Stimulated activated CD4-positive, alpha-beta T cell treated with anti-CD3 and anti-CD28 coated beads, Interleukin-4, amount 100 ng/mL, for 4 hours (primary cell): ENCODE data around the gene RETREG3.
"Not testable (repeated sequence)": the region's sequence is repeated elsewhere in the genome, so short reads cannot be mapped to it uniquely, and the experiment has no call there.

Source experiments
- DNase-seq, 2 experiments: peaks; one replicate each; pipeline ENCODE4 v3.0.0-alpha.2; 2020

The RETREG3 gene

DNA sequence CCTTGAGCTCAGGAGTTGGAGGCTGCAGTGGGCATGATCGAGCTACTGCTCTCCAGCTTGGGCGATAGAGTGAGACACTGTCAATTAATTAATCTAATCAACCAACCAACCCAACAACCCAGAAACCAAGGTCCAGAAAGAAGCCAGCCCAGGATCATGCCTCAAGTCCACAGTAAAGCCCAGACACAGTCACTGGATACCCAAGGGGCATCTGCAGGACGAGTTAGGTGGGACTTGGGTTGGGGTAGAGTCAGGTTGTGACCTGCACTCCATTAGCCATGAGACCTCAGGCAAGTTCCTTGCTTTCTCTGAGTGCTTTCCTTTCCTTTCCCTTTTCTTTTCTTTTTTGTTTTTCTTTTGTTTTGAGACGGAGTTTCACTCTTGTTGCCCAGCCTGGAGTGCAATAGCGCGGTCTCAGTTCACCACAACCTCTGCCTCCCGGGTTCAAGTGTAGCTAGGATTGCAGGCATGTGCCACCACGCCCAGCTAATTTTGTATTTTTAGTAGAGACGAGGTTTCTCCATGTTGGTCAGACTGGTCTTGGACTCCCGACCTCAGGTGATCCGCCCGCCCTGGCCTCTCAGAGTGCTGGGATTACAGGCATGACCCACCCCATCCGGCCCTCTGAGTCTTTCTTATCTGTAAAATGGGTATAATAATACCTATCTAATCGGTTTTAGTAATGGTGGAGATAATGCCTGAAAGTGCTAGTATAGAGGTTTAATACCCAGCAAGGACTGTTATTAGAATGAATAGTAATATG, 60.0 kb downstream of the RETREG3 start:
- DNase-seq: no peak

DNA sequence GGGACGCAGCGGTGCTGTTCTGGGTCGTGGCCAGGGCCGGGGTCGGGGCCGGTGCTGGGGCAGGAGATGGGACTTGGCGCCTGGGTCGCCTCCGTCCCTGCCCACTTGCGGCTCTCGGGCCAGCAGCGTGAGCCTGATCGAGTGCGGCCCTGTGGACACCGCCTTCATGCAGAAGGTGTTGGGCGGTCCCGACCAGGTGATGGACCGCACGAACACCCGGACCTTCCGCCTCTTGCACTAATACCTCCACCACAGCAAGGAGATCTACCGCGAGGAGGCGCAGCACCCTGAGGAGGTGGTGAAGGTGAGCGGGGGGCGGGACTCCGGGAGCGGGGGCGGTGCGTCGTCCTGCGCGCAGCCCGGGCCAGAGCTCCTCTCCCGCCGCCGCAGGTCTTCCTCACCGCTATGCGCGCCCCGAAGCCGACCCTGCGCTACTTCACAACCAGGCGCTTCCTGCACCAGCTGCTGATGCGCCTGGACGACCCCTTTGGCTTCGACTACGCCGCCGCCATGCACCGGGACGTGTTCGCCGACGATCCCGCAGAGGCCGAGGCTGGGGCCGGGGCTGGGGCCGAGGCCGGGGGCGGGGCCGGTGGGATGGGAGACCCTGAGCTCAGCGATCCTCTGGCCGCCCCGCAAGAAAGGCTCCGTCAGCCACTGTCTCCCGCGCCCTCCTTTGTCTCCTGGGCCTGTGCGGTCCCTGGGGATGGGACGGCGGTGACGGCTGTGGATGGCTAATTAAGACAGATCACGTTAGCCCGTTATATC, 60.9 kb downstream of the RETREG3 start:
- peak; percentile 74 to 80 for DNase-seq

DNA sequence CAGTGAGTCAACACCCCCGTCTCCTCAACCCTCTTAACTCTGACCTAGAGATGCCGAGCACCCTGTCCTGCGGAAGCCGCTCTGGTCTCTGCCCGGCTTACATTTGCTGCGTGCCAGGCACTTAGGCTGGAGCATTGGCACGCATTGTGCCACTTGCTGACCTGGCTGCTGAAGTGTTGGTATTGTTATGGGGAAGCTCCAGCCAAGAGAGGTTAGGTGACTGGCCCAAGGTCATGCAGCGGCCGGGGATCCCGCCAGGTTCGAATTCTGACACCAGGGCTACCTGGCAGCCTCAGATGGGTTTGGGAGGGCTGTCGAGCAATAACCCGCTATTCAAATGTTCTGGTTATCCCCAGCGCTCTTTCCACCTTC, 61.5 kb downstream of the RETREG3 start:
- no peak for DNase-seq

DNA sequence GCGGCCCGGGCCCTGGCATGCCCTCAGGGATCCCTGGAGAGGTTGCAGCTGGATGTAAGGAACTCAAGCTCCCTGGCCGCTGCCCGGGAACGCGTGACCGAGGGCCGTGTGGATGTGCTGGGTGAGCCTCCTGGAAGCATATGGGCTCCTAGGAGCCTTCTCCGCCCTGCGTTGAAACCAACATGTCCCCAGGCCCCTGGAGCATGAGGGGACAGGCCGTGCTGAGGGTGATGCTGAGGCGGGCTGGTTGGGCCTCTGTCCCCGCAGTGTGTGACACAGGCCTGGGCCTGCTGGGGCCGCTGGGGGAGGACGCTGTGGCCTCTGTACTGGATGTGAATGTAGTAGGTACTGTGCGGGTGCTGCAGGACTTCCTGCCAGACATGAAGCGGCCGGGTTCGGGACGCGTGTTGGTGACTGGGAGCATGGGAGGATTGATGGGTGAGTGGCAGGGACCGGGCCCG, 62.1 kb downstream of the RETREG3 start:
- no peak for DNase-seq

DNA sequence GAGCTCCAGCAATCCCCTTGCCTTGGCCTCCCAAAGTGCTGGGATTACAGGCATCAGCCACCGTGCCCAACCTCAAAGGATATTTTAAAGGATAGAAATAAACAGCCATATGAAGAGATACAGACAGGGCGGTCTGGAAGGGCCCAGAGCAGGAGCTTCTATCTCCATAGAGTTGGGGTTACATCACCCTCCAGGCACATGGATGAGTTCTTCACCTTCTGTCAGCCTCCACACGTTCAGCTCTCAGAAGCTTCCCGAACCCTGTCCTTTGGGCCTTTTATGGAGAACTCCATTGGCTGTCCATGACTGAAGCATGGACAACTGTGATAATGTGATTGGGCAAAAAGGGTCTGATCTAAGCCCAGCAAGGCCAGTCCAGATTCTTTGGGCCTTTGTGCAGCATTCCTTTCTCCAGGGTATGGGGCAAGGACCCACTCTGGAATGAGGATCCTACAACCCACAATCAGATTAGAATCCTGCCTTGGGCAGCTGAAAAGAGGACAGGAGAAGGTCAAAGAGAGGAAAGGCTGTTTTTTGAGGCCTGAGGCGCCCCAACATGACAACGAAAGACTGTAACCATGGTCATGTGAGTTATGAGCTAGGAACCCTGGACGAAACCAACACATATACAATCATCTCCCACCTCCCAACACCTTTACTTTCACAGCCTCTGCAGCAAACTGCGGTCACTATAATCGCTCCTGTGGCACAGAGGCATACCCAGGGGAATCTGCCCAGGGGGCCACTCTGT, 63.2 kb downstream of the RETREG3 start:
- DNase-seq: not testable (repeated sequence)

DNA sequence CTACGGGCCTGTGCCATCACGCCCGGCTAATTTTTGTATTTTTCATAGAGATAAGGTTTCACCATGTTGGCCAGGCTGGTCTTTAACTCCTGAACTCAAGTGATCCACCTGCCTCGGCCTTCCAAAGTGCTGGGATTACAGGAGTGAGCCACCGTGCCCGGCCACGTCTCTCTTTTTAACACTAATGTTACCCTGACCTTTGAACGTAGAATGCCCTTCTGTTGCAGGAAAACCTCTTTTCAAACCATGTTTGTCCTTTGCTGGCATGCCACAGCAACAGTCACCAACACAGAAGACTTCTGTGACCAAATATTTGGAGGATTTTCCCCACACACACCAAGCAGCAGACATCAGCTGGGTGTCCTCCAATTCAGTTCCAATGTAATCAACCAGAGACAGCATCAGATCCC, 64.3 kb downstream of the RETREG3 start:
- DNase-seq: no peak

DNA sequence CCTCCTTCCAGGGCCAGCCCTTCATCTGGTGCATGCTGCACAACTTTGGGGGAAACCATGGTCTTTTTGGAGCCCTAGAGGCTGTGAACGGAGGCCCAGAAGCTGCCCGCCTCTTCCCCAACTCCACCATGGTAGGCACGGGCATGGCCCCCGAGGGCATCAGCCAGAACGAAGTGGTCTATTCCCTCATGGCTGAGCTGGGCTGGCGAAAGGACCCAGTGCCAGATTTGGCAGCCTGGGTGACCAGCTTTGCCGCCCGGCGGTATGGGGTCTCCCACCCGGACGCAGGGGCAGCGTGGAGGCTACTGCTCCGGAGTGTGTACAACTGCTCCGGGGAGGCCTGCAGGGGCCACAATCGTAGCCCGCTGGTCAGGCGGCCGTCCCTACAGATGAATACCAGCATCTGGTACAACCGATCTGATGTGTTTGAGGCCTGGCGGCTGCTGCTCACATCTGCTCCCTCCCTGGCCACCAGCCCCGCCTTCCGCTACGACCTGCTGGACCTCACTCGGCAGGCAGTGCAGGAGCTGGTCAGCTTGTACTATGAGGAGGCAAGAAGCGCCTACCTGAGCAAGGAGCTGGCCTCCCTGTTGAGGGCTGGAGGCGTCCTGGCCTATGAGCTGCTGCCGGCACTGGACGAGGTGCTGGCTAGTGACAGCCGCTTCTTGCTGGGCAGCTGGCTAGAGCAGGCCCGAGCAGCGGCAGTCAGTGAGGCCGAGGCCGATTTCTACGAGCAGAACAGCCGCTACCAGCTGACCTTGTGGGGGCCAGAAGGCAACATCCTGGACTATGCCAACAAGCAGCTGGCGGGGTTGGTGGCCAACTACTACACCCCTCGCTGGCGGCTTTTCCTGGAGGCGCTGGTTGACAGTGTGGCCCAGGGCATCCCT, 65.7 kb downstream of the RETREG3 start:
- DNase-seq: no peak

DNA sequence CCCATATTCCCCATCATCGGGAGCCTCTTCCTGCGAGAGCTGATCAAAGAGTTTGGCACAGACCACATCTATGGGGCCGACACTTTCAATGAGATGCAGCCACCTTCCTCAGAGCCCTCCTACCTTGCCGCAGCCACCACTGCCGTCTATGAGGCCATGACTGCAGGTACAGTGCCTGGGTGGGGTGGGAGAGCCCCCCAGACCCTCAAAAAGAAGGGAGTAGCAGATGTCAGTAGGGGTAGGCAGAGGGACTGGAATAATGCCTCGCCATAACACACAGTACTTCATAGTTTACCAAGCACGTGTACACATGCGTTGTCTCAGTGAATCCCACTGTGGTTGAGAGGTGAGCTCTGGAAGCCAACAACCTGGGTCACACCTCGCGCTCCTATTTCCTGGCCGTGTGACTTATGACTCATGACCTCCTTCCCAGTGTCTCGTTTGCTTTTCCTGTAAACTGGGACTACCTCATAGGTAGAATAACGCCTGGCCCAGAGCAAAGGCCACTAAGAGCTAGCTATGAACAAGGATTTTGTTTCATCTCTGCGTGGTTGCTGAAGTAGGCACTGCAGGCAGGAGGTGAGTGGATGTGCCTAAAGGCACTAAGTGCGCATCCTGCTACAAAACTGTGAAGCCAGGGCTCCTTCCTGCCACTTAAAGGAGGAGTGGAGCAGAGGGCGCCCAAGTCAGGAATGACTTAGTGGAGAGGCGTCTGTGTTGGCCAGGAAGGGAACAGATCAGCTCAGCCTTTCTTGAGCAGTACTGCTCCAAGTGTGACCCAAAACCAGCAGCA, 67.9 kb downstream of the RETREG3 start:
- peak in 1 of 2 experiments; percentile 46 for DNase-seq

DNA sequence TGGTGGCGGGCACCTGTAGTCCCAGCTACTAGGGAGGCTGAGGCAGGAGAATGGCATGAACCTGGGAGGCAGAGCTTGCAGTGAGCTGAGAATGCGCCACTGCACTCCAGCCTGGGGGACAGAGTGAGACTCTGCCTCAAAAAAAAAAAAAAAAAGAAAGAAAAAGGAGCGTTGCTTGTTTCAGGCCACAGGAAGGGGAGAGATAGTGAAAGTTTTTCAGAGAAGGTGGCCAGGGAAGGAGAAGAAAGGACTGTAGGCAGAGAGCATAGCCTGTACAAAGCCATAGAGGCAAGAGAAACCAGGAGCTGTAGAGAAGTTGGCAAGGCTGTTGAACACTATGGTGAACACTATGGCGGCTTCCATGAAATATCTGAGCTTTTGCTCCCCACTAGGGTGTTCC, 68.6 kb downstream of the RETREG3 start:
- not testable (repeated sequence) for DNase-seq

DNA sequence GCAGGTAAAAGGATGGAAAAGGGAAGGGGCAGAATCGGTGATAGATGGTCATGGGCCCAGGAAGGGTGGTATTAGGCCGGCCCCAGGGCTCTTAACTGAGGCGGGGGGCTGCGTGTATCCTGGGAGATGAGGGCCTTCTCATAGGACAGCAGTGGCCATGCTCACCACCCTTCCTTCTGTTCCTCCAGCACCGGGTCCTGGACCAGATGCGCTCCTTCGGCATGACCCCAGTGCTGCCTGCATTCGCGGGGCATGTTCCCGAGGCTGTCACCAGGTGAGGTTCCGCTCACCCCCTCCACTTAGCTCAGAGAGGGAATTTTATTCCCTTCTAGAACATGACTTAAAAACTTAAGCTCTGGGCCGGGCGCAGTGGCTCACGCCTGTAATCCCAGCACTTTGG, 70.7 kb downstream of the RETREG3 start:
- DNase-seq: no peak

DNA sequence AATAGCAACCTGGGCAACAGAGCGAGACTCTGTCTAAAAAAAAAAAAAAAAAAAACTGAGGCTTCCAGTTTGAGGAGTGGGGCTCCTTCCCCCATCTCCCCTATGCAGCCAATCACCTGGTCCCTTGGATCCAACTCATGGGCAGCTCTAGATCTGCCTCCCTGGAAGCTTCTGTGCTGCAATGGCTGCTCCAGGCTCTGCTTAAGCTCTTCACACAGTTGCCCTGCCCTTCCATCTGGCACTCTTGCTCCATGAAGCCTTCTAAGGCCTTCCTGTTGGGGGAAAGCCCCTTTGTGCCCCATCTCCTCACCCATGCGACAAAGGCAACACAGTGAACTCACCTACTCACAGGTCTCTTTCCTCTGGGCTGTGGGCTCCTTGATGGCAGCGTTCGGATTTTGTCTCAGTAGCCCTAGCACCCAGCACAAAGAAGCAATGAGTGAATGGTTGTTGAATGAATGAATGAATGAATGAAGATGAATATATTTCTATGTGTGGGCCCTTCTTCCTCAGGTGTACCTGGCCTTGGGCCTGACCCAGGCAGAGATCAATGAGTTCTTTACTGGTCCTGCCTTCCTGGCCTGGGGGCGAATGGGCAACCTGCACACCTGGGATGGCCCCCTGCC, 71.2 kb downstream of the RETREG3 start:
- no peak for DNase-seq

DNA sequence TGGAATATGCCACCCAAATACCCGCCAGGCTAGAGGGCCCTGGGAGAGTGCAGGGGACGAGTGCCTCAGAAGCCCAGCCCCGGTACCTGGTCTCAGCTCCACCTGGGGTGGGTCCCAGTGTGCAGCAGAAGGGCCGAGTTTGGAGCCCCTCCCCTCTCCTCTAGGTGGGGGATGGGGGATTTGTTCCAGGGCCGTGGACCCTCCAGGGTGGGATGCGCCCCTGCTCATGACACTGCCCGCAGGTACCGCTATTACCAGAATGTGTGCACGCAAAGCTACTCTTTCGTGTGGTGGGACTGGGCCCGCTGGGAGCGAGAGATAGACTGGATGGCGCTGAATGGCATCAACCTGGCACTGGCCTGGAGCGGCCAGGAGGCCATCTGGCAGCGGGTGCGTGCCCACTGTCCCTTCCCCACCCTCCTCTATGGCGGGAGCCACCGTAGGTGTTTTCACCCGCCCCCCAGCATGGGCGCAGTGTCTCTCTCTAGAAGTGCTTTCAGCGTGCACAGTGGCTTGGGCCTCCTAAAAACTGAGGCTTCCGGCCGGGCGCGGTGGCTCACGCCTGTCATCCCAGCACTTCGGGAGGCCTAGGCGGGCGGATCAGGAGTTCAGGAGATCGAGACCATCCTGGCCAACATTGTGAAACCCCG, 71.9 kb downstream of the RETREG3 start:
- DNase-seq: no peak

DNA sequence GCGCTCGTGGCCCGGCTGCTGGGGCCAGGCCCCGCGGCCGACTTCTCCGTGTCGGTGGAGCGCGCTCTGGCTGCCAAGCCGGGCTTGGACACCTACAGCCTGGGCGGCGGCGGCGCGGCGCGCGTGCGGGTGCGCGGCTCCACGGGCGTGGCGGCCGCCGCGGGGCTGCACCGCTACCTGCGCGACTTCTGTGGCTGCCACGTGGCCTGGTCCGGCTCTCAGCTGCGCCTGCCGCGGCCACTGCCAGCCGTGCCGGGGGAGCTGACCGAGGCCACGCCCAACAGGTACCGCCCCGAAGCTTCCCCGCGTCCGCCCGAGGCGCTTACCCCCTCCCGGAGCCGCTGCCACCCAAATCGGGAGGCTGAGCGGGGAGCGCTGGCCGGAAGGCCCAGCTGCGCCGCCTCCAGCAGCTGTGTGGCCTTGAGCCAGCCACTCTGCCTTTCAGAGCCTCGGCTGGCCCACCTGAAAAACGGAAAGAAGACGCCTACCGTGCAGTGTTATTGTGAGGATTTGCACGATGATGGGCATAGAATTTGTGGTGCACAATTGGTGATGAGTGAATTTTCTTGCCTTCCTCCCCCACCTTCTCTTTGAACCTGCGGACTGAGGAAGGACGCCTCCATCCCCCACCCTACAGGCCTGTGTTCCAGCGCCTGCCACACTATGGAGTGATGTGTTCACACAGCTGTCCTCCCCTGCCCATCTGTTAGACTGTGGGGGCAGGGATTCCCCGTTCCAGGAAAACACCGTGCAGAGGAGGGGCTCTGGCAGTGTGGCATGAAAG, 72.6 kb downstream of the RETREG3 start:
- peak; percentile 66 to 72 for DNase-seq

DNA sequence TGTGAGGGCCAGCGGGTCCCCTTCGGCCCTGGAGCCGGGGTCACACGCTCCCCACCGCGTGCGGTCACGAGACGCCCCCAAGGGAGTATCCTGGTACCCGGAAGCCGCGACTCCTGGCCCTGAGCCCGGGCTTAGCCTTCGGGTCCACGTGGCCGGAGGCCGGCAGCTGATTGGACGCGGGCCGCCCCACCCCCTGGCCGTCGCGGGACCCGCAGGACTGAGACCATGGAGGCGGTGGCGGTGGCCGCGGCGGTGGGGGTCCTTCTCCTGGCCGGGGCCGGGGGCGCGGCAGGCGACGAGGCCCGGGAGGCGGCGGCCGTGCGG, 73.2 kb downstream of the RETREG3 start, which contains the start of gene NAGLU:
Gene NAGLU, plus strand, starts transcription at position 194 of the 324 bp plus-strand sequence. Its CDS starts 32 bp downstream, at position 226.
- DNase-seq: peak; percentile 77 to 84

DNA sequence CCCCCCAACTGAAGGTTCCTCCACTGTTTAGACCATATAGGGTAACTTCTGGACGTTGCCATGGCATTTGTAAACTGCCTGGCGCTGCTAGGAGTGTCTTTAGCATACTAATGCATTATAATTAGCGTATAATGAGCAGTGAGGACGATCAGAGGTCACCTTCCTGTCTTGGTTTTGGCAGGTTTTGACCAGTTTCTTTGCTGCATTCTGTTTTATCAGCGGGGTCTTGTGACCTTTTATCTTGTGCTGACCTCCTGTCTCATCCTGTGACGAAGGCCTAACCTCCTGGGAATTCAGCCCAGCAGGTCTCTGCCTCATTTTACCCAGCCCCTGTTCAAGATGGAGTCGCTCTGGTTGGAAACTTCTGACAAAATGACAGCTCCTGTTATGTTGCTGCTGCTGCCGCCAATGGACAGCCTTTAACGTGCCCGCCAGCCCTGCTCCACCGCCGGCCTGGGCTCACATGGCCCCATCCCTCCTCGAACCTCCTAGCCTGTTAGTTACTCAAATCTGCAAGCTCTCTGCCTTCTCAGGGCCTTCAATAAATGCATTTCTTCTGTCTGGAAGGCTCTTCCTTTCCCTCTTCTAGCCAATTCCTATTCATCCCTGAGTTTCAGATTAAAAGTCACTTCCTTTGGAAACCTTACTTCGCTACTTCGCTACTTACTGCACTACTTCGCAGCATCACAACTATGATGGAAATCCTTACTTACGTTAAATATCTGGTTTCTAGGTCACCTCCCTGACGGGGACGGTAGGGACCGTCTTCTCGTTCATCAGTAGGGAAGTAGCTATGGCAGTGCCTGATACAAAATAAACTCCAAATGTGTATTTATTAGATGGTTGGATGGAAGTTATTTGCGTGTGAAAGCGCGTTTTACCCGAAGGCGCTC, 73.8 kb downstream of the RETREG3 start:
- DNase-seq: no peak

DNA sequence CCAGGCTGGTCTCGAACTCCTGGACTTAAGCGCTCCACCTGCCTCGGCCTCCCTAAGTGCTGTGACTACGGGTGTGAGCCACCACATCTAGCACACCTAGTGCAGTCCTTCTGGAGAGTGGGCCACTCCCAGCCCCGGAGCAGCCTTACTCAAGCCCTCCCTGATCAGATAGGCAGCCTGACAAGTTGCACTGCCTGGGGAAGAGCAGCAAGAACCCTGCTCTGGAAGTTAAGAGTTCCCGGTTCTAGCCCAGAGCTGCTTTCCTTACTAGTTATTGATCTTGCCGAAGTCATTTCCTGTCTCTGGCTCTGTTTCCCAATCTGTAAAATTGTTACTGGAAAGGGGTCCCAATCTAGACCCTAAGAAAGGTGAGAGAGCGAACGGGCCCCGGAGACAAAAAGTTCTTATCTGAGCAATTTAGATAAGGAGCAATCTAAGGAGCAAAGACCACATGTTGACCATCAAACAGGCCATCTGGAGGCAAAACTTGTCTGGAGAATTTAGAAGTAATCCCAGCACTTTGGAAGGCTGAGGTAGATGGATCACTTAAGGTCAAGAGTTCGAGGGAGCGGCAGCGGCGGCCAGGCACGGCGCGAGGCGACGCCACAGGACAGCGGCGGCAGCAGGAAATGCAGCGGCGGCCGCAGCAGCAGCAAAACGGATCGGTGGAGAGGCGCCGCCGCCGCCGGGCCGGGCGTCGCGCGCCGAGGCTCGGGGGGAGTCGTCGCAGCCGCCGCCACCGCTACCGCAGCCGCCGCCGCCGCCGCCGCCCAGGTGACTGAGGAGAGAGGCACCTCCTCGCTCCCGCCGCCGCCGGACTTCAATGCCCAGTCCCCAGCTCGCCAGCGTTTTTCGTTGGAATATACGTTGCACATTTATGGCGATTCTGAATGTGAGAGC, 77.5 kb downstream of the RETREG3 start:
- peak; percentile 20 to 48 for DNase-seq

DNA sequence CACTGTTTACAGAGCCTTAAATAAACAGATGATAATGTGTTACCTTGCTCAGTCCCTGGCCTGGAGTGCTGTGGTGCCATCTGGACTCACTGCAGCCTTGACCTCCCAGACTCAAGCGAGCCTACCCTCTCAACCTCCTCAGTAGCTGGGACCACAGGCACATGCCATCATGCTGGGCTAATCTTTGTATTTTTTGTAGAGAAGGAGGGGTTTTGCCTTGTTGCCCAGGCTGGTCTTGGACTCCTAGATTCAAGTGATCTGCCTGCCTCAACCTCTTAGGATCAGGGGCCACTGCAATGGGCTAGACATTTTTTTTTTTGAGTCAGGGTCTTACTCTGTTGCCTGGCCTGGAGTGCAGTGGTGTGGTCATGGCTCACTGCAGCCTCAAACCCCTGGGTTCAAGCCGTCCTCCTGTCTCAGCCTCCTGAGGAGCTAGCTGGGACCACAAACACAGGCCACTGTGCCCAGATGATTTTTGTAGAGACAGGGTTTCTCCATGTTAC, 78.2 kb downstream of the RETREG3 start:
- no peak for DNase-seq
